NCI-H2171 treated with DMSO at 0.1 percent for 48 hours (cell line): ENCODE measurements around the gene TRIM54.
"Not testable (repeated sequence)": the region's sequence is repeated elsewhere in the genome, so short reads cannot be mapped to it uniquely, and the experiment has no call there.

Experiments used
- DNase-seq: peaks from one replicate; lab custom pipeline; 2025; lab: John Stamatoyannopoulos, UW

Gene TRIM54

DNA sequence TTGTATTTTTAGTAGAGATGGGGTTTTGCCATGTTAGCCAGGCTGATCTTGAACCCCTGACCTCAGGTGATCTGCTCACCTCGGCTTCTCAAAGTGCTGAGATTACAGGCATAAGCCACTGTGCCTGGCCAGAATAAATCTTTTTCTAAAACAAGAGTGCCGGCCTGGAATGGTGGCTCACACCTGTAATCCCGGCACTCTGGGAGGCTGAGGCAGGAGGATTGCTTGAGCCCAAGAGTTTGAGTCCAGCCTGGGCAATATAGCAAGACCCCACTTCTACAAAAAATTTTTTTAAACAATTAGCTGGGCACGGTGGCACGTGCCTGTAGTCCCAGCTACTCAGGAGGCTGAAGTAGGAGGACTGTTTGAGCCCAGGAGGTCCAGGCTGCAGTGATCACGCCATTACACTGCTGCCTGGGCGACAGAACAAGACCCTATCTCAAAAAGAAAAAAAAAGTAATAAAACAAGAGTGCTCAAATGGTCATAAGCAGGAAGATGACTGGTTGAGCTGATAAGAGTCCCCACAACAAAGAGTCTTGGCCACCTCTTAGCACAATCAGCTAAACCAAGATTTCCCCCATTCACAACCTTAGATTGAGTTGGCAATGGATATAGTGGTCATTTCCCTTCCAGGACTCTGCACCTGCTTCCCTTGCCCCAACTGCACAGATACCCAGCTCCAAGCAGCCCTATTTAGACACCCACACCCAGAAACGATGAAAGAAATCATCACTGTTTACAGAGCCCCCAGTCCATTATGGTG is 31.8 kb downstream of the TRIM54 start:
- no peak for DNase-seq

DNA sequence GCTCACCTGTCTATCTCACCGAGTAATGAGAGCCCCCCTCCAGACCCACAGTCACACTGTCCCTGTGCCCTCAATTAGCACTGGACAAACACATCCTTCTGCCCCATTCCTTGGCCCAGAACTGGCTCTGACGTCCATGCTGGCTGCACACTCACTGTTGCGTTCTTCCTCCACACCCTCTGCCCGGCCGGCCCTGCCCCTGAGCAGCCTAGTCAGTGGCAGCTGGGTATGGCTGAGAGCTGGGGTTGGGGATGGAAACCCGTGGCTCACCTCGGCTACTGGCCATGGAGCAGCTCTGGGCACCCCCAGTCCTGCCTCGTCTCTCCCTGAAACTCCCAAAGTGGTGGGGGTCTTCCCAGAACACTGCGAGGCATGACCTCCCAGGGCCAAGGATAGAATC is 32.5 kb downstream of the TRIM54 start:
- DNase-seq, result no peak

DNA sequence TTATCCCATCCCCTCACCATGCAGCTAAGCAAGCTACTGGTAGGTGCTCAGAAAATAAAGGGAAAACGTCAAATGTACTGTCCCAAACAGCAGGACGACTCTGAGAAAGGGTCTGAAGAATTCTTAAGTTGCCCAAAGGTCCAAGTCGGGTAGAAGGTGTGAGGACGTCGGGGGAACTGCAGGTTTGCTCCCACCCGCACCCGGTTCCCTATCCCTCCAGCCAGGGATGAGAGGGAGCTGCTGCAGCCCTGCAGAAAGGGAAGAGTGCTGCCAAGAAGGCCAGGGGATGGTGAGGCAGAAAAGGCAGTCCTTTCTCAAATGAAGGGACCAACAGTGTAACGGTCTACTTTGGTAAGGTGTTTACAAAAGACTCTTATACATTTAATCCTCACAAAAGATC is 32.9 kb downstream of the TRIM54 start:
- DNase-seq, result no peak

DNA sequence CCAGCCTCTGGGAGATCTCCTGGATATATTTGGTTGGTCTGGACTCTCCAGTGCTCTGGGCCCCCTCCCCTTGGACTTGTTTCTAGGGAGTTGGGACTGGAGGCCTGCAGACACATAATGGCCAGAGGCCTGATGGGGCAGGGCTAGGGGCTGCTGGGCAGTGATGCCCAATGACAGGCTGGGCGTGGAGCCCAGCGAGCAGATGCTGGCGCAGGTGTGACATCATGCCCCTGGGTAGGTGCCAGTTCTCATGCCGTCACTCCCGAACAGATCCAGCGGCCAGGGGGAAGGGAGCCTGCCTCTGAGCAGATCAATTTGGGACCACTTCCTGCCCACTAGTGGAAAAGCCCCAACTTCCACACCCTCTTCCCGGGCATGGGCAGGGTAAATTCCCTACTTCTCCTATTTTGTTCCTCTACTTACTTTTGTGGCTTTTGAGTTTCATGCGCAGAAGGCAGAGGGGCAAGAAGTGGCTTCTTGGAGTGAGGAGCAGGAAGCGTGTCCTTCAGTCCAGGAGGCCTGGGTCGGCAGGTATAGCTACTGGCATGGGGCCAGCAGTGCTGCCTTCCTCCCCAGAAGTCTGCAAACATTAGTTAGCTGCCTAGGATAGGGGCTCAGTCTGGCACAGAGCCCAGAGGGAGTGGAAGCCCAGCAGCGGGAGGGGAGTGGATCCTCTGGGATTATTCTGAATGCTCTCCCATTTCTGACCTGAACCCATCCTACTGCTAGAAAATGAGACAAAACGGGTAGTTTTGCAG is 34.6 kb downstream of the TRIM54 start:
- no peak for DNase-seq

DNA sequence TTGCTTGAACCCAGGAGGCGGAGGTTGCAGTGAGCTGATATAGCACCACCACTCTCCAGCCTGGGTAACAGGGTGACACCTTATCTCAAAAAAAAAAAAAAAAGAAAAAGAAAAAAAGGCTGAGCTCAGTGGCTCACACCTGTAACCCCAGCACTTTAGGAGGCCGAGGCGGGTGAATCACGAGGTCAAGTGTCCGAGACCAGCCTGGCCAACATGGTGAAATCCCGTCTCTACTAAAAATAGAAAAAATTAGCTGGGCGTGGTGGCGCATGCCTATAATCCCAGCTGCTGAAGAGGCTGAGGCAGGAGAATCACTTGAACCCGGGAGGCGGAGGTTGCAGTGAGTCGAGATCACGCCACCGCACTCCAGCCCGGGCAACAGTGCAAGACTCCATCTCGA is 37.6 kb downstream of the TRIM54 start:
- not testable (repeated sequence) for DNase-seq

DNA sequence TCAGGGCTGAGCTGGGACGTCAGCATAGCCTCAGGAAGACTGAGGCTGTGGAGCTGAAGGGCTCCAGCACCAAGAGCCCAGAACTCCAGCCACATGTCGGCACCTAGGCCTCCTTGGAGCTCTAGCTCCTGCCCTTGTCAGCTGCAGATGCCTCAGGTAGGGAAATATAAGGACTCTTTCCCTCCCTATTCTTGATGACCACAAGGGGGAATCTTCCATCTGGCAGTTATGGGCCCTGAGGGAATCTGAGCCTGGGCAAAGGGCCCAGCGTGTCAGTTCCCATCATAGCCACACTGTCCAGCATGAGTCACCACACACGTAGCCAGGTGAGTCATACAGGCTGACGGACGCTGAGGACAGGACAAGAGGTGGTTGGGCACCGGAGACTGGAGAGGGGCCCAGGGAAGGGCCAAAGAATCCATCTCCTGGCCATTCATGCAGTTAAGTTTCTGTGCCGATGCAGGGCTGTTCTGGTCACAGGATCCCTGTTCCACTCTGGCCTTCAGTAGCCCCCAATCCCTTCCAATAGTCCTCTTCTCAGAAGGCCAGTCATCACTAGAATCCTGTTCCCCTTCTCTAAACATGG is 38.8 kb downstream of the TRIM54 start:
- DNase-seq, result no peak

DNA sequence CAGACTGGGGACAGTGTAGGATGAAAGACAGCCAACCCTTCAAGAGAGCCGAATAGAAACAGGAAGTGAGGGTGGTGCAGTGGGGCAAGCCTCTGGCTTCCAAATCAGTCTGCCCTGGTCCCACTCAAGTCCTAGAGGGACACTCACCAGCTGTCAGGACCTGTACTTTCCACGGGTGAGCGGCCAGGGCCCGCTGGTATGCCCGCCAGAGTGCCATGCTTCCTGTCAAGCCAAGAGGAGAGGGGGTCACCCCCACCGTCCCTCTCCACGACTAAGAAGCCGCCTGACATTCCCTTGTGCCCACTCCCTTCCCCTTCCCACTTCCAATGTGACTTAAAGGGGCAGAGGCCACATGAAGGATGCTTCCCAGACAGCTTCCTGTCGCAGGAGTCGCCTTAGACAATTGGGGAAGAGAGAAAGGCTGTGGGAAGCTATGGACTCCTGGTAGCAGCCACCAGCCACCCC is 40.1 kb downstream of the TRIM54 start:
- no peak for DNase-seq

DNA sequence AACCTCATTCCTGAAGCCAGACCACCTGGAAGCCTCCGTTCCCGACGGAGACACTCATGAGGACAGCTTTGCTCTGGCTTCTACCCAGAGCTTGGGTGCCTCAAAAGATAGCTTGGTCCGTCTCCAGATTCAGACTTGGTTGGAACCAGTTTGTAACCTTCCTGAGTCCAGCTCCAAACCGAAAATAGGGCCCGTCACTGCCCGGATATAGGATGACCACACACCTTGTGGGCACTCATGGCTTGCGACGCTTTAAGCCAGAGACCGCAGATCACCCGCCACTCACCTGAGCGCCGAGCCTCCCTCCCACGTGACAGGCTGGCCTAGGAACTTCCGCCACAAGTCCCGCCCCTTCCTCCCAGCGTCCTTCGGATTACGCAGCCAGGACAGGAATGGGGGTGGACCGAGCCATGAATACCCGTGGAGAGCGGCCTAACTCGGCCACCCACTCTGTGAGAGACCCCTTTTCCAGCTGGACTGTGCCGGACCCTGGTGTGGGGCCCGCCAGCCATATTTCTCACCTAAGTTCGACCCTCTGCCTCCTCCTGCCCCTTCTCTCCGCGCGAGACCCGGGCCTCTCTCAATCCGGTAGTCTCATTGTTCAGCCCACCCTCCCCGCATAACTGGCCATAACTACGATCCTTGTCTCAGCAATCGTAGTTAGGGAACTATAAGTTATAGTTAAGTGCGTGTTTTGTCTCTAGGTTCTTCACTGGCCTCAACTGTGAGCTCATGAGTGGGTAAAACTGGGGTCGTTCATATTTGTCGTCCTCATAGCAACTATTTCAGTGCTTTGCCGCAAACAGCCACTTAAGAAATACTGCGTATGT is 40.8 kb downstream of the TRIM54 start, which contains the start of gene MPV17:
Gene MPV17, minus strand, starts transcription at position 332 of the 830 bp plus-strand sequence. CDS start 580 bp downstream, outside the sequence.
- DNase-seq, result peak; percentile 92

DNA sequence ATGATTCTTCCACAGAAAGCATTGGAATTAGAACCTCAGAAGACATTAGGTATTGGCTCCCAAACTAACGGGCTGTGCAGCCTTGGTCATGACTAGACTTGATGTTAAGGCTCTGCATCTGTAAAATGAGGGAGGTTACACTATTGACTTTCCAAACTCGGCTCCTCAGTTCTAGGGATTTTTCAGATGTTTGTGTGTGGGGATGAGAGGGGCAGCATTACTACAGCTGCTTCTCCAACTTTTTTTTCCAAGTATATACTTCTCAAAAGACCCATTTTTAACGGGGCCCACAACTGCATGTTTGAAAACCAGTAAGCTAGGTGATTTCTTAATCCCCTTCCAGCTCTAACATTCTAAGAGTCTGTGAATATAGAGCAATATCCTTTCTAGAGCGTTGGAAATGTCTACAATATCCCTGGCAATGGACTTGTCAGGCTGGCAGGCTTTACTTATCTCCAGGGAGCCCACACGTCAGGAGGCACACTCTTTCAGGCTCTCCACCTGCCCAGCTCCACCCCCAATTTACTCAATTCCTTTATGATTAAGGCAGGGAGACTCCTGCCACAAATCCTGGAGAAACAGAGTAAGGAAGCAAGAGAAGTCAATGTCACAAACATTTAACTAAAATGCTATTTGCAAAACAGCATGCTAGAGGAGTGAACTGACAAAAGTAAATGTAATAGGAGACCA is 41.5 kb downstream of the TRIM54 start:
- DNase-seq, result peak; percentile 38

DNA sequence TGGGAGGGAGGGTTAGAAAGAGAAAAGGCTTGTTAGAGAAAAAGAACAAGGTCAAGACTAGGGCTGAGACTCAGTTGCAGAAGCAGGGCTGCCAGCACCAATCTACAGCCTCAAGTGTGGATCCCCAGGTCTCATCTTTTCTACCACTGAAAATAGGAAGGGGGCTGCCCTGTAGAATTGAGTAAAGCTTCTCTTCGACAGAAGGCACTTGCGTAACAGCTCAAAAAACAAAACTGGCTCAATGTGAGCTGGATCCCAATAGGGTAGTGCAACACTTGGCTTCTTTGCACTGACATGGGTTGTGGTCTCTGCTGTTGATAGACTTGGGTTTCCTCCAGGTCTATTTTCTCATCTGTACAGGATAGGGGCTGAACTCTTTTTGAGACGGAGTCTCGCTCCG is 42.5 kb downstream of the TRIM54 start:
- DNase-seq, result no peak

DNA sequence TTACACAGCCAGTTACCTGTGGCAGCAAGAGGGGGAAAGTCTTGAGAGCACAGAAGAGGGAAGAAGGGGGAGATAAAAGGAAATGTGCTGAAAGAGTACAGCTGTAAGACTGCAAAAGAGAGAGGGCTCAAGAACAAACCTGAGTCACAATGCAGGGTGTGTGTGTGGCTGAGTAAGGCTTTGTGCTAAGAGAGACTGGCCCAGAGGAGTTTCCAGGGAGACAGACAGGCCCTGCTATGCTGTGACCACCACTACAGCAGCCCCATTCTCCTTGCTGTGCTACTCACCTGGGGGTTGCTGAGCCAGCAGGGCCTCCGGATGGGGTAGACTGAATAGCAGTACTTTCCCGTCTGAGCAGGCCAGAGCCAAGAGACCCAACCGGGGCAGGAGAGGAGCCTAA is 53.1 kb downstream of the TRIM54 start:
- no peak for DNase-seq

DNA sequence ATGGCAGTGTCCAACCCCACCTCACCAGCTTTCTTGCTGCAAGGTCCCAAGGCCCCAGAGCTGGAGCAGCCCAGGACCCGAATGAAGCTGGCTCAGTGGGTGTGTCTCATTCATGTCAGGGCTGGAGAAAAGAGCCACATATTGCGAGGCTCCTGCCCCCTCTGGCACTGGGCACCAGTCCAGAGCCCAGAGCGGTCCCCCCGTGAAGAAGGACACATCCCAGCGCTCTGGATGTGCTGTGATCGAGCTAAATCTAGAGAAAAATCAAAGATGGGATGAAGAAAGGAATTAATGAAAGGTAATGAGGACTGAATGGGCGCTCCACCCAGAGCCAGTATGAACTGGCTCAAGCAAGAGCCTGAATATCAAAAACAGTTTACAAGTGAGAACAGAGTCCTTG is 53.9 kb downstream of the TRIM54 start:
- DNase-seq, result no peak

DNA sequence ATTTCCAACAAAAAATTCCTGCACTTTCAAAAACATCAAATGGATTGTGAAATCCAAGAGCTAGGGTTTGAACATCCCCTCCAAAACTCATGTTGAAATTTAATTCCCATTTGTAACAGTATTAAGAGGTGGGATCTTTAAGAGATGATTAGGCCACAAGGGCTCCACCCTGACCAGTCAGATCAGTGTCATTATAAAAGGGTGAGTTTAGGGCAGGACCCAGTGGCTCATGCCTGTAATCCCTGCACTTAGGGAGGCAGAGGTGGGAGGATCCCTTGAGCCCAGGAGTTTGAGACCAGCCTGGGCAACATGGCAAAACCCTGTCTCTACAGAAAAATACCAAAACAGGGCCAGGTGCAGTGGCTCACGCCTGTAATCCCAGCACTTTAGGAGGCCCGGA is 65.4 kb downstream of the TRIM54 start:
- DNase-seq, result no peak

DNA sequence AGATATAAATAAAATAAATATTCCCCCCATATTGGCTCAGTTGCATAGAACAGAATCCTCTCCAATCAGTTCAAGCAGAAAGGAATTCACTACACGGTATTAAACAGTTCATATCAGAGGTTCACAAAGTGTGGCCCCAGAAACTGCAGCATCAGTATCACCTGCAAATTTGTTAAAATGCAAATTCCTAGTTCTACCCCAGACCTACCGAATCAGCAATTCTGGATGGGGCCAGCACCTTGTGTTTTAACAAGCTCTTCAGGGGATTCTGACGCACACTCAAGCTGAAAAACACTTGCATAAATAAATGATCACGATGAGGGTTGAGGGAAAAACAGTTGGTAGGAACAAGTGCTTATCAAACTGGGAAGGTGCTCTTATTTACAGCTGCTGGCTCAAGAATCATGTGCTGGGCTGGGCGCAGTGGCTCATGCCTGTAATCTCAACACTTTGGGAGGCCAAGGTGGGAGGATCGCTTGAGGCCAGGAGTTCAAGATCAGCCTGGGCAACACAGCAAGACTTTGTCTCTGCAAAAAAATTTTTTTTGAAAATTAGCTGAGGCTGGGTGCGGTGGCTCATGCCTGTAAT is 68.0 kb downstream of the TRIM54 start:
- no peak for DNase-seq

DNA sequence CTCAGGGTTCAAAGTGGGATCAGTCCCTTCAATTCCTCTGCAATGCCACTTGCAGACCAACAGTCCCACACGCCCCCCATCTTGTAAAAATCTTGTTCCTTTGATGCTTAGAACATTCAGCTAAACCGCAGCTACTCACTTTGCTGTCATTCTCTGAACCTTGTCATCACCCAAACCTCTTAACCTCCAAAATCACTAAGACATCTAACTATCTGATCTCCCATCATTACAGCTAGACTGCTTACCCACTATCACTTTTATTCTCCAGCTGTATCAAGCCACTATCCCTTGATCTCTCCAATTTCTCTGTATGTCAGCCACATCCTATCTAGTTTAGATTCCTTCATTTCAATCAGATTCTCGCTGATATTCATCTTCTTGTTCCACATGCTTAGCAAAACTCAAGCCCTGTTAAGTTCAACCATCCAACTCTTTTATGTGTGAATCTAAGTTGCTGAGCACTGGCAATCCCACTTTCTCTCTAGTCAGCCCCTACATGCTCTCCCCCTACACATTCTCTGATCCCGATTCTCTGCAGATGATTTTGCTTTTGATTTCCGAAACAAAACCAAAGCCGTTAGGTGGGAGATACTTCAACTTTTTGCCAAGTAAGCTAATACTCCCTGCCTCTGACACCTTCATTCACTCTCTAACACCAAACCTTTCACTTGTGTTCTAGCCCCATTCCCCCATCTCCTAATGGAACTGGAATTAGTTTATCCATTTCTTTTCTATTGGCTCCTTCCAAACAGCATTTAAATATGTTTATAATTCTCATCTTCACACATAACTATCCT is 69.8 kb downstream of the TRIM54 start:
- DNase-seq, result no peak

DNA sequence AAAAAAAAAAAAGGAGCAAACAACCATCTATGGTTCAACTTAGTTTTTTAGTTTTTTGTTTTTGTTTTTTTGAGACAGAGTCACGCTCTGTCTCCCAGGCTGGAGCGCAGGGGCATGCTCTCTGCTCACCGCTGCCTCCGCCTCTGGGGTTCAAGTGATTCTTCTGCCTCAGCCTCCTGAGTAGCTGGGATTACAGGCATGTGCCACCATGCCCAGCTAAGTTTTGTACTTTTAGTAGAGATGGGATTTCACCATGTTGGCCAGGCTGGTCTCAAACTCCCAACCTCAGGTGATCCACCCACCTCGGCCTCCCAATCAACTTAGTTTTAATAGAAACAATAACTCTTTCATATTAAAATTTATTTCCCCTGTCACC is 71.1 kb downstream of the TRIM54 start:
- not testable (repeated sequence) for DNase-seq

DNA sequence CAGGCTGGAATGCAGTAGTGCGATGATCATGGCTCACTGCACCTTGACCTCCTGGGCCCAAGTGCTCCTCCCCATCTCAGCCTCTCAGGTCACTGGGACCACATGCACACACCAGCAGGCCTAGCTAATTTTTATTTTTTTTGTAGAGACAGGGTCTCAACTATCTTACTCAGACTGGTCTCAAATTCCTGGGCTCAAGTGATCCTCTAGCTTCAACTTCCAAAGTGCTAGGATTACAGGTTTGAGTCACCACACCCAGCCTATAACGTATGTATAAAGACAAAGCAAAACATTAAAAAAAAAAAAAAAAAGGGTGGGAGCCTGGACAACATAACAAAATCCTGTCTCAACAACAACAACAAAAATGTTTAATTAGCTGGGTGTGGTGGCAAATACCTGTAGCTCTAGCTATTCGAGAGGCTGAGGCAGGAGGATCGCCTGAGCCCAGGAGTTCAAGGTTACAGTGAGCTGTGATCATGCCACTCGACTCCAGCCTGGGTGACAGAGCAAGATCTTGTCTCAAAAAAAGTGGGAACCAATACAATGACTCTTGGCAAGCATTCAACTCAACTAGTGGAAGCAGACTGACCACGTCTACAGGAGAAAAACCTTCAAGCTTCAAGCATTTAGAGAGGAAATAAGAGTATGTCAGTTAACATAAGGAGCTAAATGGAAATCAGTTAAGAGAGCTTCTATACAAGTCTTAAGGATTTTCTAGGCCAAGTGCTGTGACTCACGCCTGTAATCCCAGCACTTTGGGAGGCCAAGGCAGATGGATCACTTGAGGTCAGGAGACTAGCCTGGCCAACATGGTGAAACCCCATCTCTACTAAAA is 71.8 kb downstream of the TRIM54 start:
- no peak for DNase-seq

DNA sequence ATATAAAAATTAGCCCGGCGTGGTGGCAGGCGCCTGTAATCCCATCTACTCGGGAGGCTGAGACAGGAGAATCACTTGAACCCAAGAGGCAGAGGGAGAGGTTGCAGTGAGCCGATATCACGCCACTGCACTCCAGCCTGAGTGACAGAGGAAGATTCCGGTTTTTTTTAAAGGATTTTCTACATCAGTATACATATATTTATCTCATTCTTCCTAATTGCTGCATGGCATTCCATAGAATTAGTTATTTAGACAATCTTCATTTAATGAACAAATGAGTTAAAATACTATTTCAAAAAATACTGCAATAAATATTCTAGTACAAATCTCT is 72.3 kb downstream of the TRIM54 start:
- DNase-seq, result no peak

DNA sequence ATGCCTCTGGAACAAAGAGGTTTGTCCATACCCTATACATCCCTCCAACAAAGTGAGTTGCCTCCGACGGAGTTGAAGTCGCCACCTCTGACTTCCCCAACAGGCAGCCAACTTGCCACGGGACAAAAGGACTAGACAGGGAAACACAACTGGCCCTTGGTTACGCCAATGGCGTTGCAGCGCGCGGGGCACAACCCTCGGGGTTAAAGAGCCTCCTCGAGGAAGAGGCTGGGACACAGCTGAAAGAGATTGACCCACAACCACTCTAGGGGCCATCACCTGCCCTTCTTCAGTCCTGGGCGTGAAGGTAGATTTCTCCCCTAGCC is 73.8 kb downstream of the TRIM54 start:
- DNase-seq, result no peak
